GM23248 (cell line): ENCODE measurements around the gene AMZ2. TPM values are rescaled to one million over a fixed set of nuclear protein-coding genes. Genes with fewer than 3 reads are reported as not detected.

ENCODE experiments used
- DNase-seq: peaks from one replicate; pipeline ENCODE4 v3.0.0-alpha.2; 2015
- H2AFZ ChIP-seq: fragments of 200-600 bp; sonication (generic); 2 replicates; pipeline ENCODE4 v1.6.1; 2016; ENCODE audit warnings: antibody characterized with exemption
- H3F3A ChIP-seq: fragments of 200-600 bp; sonication (generic); 2 replicates; pipeline ENCODE4 v1.6.1; 2016; ENCODE audit warnings: mild to moderate bottlenecking, antibody characterized with exemption, mixed run types; ENCODE audit not compliant: insufficient read depth
- H3K27ac ChIP-seq: fragments of 200-600 bp; sonication (generic); 2 replicates; pipeline ENCODE4 v1.5.1; 2016; ENCODE audit warnings: mild to moderate bottlenecking
- H3K27me3 ChIP-seq: fragments of 200-600 bp; sonication (generic); replicated peaks from 2 replicates; pipeline ENCODE4 v1.6.1; 2016; ENCODE audit warnings: mild to moderate bottlenecking; ENCODE audit not compliant: insufficient read depth
- H3K36me3 ChIP-seq: fragments of 200-600 bp; sonication (generic); 2 replicates; pipeline ENCODE4 v1.6.1; 2016; ENCODE audit warnings: low read depth, mild to moderate bottlenecking
- H3K4me1 ChIP-seq: fragments of 200-600 bp; sonication (generic); 2 replicates; pipeline ENCODE4 v1.6.1; 2016; ENCODE audit warnings: mild to moderate bottlenecking; ENCODE audit not compliant: insufficient read depth
- H3K4me2 ChIP-seq: fragments of 200-600 bp; sonication (generic); one replicate; pipeline ENCODE4 v1.6.1; 2016; ENCODE audit warnings: mild to moderate bottlenecking; ENCODE audit not compliant: unreplicated experiment
- H3K4me3 ChIP-seq: fragments of 200-600 bp; sonication (generic); 2 replicates; pipeline ENCODE4 v1.5.1; 2016; ENCODE audit warnings: mild to moderate bottlenecking
- H3K79me2 ChIP-seq: fragments of 200-600 bp; sonication (generic); 2 replicates; pipeline ENCODE4 v1.6.1; 2016; ENCODE audit warnings: mild to moderate bottlenecking; ENCODE audit not compliant: insufficient read depth
- H3K9ac ChIP-seq: fragments of 200-600 bp; sonication (generic); 2 replicates; pipeline ENCODE4 v1.6.1; 2016; ENCODE audit warnings: mild to moderate bottlenecking
- H3K9me2 ChIP-seq: fragments of 200-600 bp; sonication (generic); 2 replicates; pipeline ENCODE4 v1.6.1; 2016; ENCODE audit warnings: mixed run types, mild to moderate bottlenecking, moderate library complexity; ENCODE audit not compliant: insufficient read depth
- H3K9me3 ChIP-seq: fragments of 200-600 bp; sonication (generic); one replicate; pipeline ENCODE4 v1.6.1; 2017; ENCODE audit warnings: low read depth
- H4K20me1 ChIP-seq: fragments of 200-600 bp; sonication (generic); 2 replicates; pipeline ENCODE4 v1.6.0; 2016; ENCODE audit not compliant: insufficient read depth
- EZH2 ChIP-seq: fragments of 200-600 bp; sonication (generic); IDR thresholded peaks from 2 replicates; pipeline ENCODE4 v1.6.1; 2018; ENCODE audit warnings: antibody characterized with exemption, mild to moderate bottlenecking; ENCODE audit not compliant: insufficient read depth, poor library complexity, severe bottlenecking
- EZH2phosphoT487 ChIP-seq: fragments of 200-600 bp; sonication (generic); IDR thresholded peaks from 2 replicates; pipeline ENCODE4 v1.6.1; 2018; ENCODE audit warnings: antibody characterized with exemption, moderate library complexity, mild to moderate bottlenecking, low read depth; ENCODE audit not compliant: insufficient read depth
- WGBS, 2 experiments: methylation state at CpG; one replicate each; pipeline ENCODE4 v1.1.6; 2015 to 2017; ENCODE audit warnings: low lambda C conversion rate in 2 of 2, low coverage in 1 of 2; ENCODE audit errors: missing lambda C conversion rate in 2 of 2; 5-methylcytosine and 5-hydroxymethylcytosine counted together
- in situ Hi-C: fragments of 300-500 bp; cut with MboI; formaldehyde crosslinking; loops from 2 replicates; pipeline ENCODE4 v1.15.0; 2020
- polyA plus RNA-seq: library from polyadenylated mRNA; unstranded; fragments of >200 nt; fragmentation: Nextera tagmentation; extraction: Ambion mirVana; gene quantifications from 2 replicates; pipeline ENCODE4 v1.2.1, GENCODE V29; 2016
- total RNA-seq: library from RNA; depleted of rRNA; stranded (reverse); fragments of >200 nt; shearing (Covaris generic); gene quantifications from 2 replicates; pipeline ENCODE4 v1.2.3, GENCODE V29; 2014; rRNA removed

AMZ2 gene
- 81.6 and 96.7 TPM in 2 replicates for total RNA-seq
- polyA plus RNA-seq: 117 and 120 TPM in 2 replicates

GRCh38 chr17:68247445-68248198, at the start of gene AMZ2:
AMZ2 (plus strand) TSS chr17:68248043; CDS start chr17:68250188, 2,145 bp downstream.
- WGBS, 2 experiments: 1 to 2% methylated on average over 76 to 83 of the region's 97 CpGs
- Histone ChIP-seq H3K4me3 (peak within 1 kb of the TSS; percentile 78), H3F3A (peaks cover 9% of the 10 kb centered on the region; the same call in 1 of the 2 replicates), H2AFZ (peak within 1 kb of the TSS; percentile 86), H3K79me2 (peaks cover 24% of the 10 kb centered on the region; the same call in 1 of the 2 replicates), H3K9ac (peak within 1 kb of the TSS; percentile 93), H3K4me1 (peaks cover 12% of the 10 kb centered on the region), H3K4me2 (peak within 1 kb of the TSS; percentile 83), H3K36me3 (peaks cover 7% of the 10 kb centered on the region; the same call in 1 of the 2 replicates), H3K27ac (peak within 1 kb of the TSS; percentile 88), H4K20me1 (no peaks in the 10 kb centered on the region), H3K9me2 (no peaks in the 10 kb centered on the region), H3K9me3 (no peaks in the 10 kb centered on the region), H3K27me3 (no peaks in the 10 kb centered on the region)
- peak; percentile 96 for DNase-seq
- in situ Hi-C loops: no loop called here
- TF ChIP-seq EZH2 (no peak), EZH2phosphoT487 (no peak)

GRCh38 chr17:68198931-68199836, 48.7 kb upstream of the AMZ2 start:
- Histone ChIP-seq H3K27me3 (peaks cover 57% of the 10 kb centered on the region), H2AFZ (no peak overlapping the region)
- WGBS, 2 experiments: 8 to 10% methylated on average over 38 to 83 of the region's 101 CpGs

GRCh38 chr17:68199837-68200688, 47.8 kb upstream of the AMZ2 start:
- Histone ChIP-seq H3K27me3 (peaks cover 51% of the 10 kb centered on the region), H3K79me2 (no peaks in the 10 kb centered on the region), H3K27ac (no peak overlapping the region), H3K9ac (no peak overlapping the region), H3K4me2 (peak overlapping the region; percentile 62), H3K36me3 (no peaks in the 10 kb centered on the region), H4K20me1 (no peaks in the 10 kb centered on the region), H3F3A (peaks cover 6% of the 10 kb centered on the region; the same call in 1 of the 2 replicates), H3K4me1 (no peaks in the 10 kb centered on the region; the same call in 1 of the 2 replicates), H2AFZ (peak overlapping the region; percentile 31; the same call in 1 of the 2 replicates), H3K9me3 (no peaks in the 10 kb centered on the region), H3K4me3 (peak overlapping the region; percentile 62), H3K9me2 (no peaks in the 10 kb centered on the region)
- in situ Hi-C loops: no loop called here
- 2 to 3% methylated on average over 30 of the region's 30 CpGs for WGBS, 2 experiments
- DNase-seq: no peak
- TF ChIP-seq EZH2phosphoT487 (no peak), EZH2 (peak; percentile 80)

More at GRCh38 chr17:68198931-68199836, 48.7 kb upstream of the AMZ2 start:
- Histone ChIP-seq H3K4me2 (peak overlapping the region; percentile 20), H3K27ac (no peak overlapping the region), H3K36me3 (no peaks in the 10 kb centered on the region), H4K20me1 (no peaks in the 10 kb centered on the region), H3K9me2 (no peaks in the 10 kb centered on the region), H3K9me3 (no peaks in the 10 kb centered on the region), H3F3A (peaks cover 6% of the 10 kb centered on the region; the same call in 1 of the 2 replicates), H3K4me3 (no peak overlapping the region), H3K9ac (no peak overlapping the region), H3K4me1 (no peaks in the 10 kb centered on the region; the same call in 1 of the 2 replicates), H3K79me2 (no peaks in the 10 kb centered on the region)
- TF ChIP-seq EZH2phosphoT487: no peak
- TF ChIP-seq EZH2: no peak
- peak; percentile 26 for DNase-seq
- in situ Hi-C loops: no loop called here
